MCF 10A (cell line): ENCODE data around the gene EHBP1L1. TPM values are rescaled to one million over a fixed set of nuclear protein-coding genes. Genes with fewer than 3 reads are reported as not detected.

Source experiments
- BruUV-seq: library from RNA; stranded (reverse); fragments of 400-500 nt; replicated peaks from 2 replicates; lab custom pipeline; 2021; lab: Mats Ljungman, UMichigan
- CTCF ChIA-PET: fragments of 300-600 bp; sonication (Branson Sonifier 250); formaldehyde crosslinking; extraction: SDS; loops from one replicate; lab custom pipeline; 2021; ENCODE audit warnings: antibody characterized with exemption, inconsistent platforms; lab: Yijun Ruan, JAX
- POLR2A ChIA-PET: fragments of 300-600, 350-650 bp; sonication (Branson Sonifier 250); formaldehyde crosslinking; extraction: SDS; loops from one replicate; lab custom pipeline; 2020; ENCODE audit warnings: antibody characterized with exemption, inconsistent platforms; lab: Yijun Ruan, JAX
- DNase-seq: peaks from one replicate; pipeline ENCODE4 v3.0.0-alpha.2; 2018; ENCODE audit not compliant: unreplicated experiment
- H3K27ac Mint-ChIP-seq: one replicate; pipeline ENCODE4 v1.8.0; 2022; ENCODE audit warnings: mild to moderate bottlenecking, low read depth, mixed read lengths; ENCODE audit not compliant: unreplicated experiment
- H3K27me3 Mint-ChIP-seq: one replicate; pipeline ENCODE4 v1.8.0; 2022; ENCODE audit warnings: mixed read lengths; ENCODE audit not compliant: insufficient read depth, unreplicated experiment
- H3K36me3 Mint-ChIP-seq: one replicate; pipeline ENCODE4 v1.8.0; 2022; ENCODE audit warnings: mild to moderate bottlenecking, moderate library complexity, mixed read lengths; ENCODE audit not compliant: insufficient read depth, unreplicated experiment
- H3K4me1 Mint-ChIP-seq: one replicate; pipeline ENCODE4 v1.8.0; 2022; ENCODE audit warnings: mixed read lengths; ENCODE audit not compliant: insufficient read depth, unreplicated experiment
- H3K4me3 Mint-ChIP-seq: one replicate; pipeline ENCODE4 v1.8.0; 2022; ENCODE audit warnings: mild to moderate bottlenecking, moderate library complexity, mixed read lengths; ENCODE audit not compliant: unreplicated experiment
- H3K9me3 Mint-ChIP-seq: one replicate; pipeline ENCODE4 v1.8.0; 2022; ENCODE audit warnings: mixed read lengths; ENCODE audit not compliant: unreplicated experiment
- CTCF ChIP-seq: fragments of 200-600 bp; IDR thresholded peaks from one replicate; pipeline ENCODE4 v1.8.0; 2022; ENCODE audit warnings: antibody characterized with exemption, mild to moderate bottlenecking; ENCODE audit not compliant: unreplicated experiment
- intact Hi-C: fragments of 100-400 bp; cut with micrococcal nuclease; formaldehyde crosslinking; loops from 2 replicates; pipeline ENCODE4 v1.14.1; 2022
- total RNA-seq: library from RNA; stranded (reverse); gene quantifications from 2 replicates; pipeline ENCODE4 v1.2.3, GENCODE V29; 2022

The EHBP1L1 gene
- total RNA-seq, 1 experiment from 2014 or later: 31.3 TPM

- Mint-ChIP-seq H3K36me3 (no peaks in the 10 kb centered on the region), H3K4me3 (peak overlapping the region; percentile 79), H3K4me1 (peaks cover 6% of the 10 kb centered on the region), H3K27me3 (no peaks in the 10 kb centered on the region), H3K27ac (peak overlapping the region; percentile 23), H3K9me3 (no peaks in the 10 kb centered on the region)
- BruUV-seq: no TSS peak
- POLR2A ChIA-PET: interaction anchor here (0.7 to 4.0 kb wide), 20 partner anchors 12 to 319 kb away, joined by 3 to 75 read pairs (median 4); partner anchors contain the start of genes DPF2, EHBP1L1, FAM89B and KAT5
- peak; percentile 87 for DNase-seq
- CTCF ChIA-PET: interaction anchor here (0.6 to 3.7 kb wide), 30 partner anchors 10 to 1447 kb away, joined by 3 to 51 read pairs (median 6); partner anchors contain the start of genes FAM89B, PCNX3 and SCYL1
- TF ChIP-seq CTCF: peak; percentile 92
- intact Hi-C loops: loop anchor here (1.0 to 2.0 kb wide), 3 partner anchors 16 to 48 kb away; partner anchors contain the start of gene FAM89B
Measured at GRCh38 chr11:65540290-65541092, 35.4 kb upstream of the EHBP1L1 start.

- Mint-ChIP-seq H3K4me1 (peaks cover 6% of the 10 kb centered on the region), H3K36me3 (no peaks in the 10 kb centered on the region), H3K27me3 (no peaks in the 10 kb centered on the region), H3K27ac (peak overlapping the region; percentile 23), H3K4me3 (peak overlapping the region; percentile 79), H3K9me3 (no peaks in the 10 kb centered on the region)
- no peak for DNase-seq
- POLR2A ChIA-PET: interaction anchor here (0.9 to 4.0 kb wide), 16 partner anchors 11 to 208 kb away, joined by 3 to 75 read pairs (median 7); partner anchors contain the start of genes DPF2, EHBP1L1, FAM89B and KAT5
- intact Hi-C loops: loop anchor here (2.0 kb wide), 1 partner anchor 15 kb away; no protein-coding TSS in a partner anchor
- CTCF ChIA-PET: interaction anchor here (0.6 to 3.7 kb wide), 27 partner anchors 11 to 1269 kb away, joined by 3 to 51 read pairs (median 7); partner anchors contain the start of genes FAM89B, PCNX3 and SCYL1
- BruUV-seq: no TSS peak
- no peak for TF ChIP-seq CTCF
Measured at GRCh38 chr11:65541093-65541982, 34.5 kb upstream of the EHBP1L1 start.

GRCh38 chr11:65542738-65543390 lies 33.0 kb upstream of the EHBP1L1 start:
- DNase-seq: no peak
- intact Hi-C loops: no loop called here
- H3K27ac Mint-ChIP-seq: no peak overlapping the region
- ChIA-PET CTCF (interaction anchor here (0.7 to 3.7 kb wide), 4 partner anchors 28 to 51 kb away, joined by 3 to 51 read pairs (median 14); partner anchors contain the start of gene FAM89B), POLR2A (interaction anchor here (0.5 to 4.0 kb wide), 4 partner anchors 9 to 680 kb away, joined by 3 to 75 read pairs (median 3); partner anchors contain the start of genes FAM89B and ZNRD2)
- BruUV-seq: no TSS peak
- no peaks in the 10 kb centered on the region for H3K27me3 Mint-ChIP-seq
- H3K36me3 Mint-ChIP-seq: no peaks in the 10 kb centered on the region
- no peak for TF ChIP-seq CTCF
- no peak overlapping the region for H3K4me3 Mint-ChIP-seq
- peaks cover 6% of the 10 kb centered on the region for H3K4me1 Mint-ChIP-seq
- no peaks in the 10 kb centered on the region for H3K9me3 Mint-ChIP-seq
